ENCODE data around the gene CUL2.

The CUL2 gene

DNA sequence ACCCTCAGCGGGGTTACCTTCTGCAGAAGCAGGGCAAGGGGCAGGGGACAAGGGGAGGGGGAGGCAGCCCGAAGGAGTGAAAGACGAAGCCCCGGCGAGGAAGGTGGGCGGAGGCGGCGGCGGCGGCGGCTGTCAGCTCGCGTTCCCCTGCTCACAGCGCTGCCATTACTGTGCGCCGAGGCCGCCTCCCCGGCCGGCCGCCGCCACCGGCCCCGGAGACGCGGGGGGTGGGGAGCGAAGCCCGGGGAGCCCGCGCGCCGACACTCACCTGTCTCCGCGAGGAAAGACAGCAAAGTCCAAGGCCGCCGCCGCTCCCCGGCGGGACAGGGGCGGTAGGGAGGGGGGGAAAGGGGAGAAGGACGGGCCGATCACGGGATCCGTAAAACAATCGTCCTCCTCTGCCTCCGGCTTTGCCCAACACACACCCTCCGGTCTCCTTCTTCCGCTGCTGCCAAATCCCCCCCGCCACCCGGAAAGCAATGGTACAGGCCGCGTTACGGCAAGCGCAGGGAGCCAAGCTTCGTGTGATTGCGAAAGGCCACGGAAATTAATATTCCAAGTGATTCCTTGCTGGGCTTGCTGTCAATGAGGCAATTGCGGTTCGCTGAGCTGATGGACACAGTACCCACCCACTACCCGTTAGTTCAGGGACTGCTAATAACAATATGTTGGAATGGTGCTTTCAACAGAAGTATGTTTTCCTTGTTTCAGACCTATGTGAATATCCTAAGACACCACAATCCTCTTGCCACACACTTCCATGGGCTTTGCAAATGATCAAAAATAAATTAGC, at the start of gene CUL2:
TSS of gene CUL2 (minus strand) at position 180 of the 793 bp plus-strand sequence. CDS start 19,024 bp downstream, outside the sequence.
- DNase-seq (ENCODE audit: low read depth, low spot score), result peak; percentile 98
- peak within 1 kb of the TSS; percentile 93 for H3K4me3 ChIP-seq (ENCODE audit: low read depth, low read length)
- TF ChIP-seq, protein P1, sequence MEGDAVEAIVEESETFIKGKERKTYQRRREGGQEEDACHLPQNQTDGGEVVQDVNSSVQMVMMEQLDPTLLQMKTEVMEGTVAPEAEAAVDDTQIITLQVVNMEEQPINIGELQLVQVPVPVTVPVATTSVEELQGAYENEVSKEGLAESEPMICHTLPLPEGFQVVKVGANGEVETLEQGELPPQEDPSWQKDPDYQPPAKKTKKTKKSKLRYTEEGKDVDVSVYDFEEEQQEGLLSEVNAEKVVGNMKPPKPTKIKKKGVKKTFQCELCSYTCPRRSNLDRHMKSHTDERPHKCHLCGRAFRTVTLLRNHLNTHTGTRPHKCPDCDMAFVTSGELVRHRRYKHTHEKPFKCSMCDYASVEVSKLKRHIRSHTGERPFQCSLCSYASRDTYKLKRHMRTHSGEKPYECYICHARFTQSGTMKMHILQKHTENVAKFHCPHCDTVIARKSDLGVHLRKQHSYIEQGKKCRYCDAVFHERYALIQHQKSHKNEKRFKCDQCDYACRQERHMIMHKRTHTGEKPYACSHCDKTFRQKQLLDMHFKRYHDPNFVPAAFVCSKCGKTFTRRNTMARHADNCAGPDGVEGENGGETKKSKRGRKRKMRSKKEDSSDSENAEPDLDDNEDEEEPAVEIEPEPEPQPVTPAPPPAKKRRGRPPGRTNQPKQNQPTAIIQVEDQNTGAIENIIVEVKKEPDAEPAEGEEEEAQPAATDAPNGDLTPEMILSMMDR (IDR thresholded peaks at IDR 0.05; ENCODE audit: low read depth, low read length), result no peak
- in situ Hi-C loops (cut with HindIII; ENCODE audit: low sequenced_read_pairs), result no loop called here

DNA sequence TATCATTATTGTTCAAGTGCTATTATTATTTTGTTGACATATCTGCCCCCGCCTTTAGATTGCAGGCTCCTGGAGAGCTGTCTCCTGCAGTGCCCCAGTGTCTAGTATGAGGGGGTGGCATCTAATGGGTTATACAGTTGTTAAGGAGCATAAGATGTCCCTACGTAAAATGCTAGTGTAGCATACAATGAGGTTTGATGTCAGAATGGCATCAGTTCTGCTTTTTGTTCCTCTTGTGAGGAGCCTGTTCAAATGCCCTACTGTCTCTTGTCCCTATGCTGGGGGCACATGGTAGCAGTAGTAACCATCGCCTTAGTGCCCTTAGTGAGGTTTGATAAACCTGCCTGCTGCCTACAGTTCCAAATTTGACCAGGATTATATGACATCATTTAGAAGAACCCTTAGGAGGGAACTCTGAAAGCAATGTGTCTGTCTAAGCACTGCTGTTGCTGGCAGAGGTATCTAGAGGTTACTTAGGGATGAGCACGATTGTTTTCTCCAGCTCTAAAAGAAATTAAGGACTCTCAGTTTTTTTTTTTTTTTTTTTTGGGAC, 46.2 kb upstream of the CUL2 start:
- in situ Hi-C loops (cut with HindIII; ENCODE audit: low sequenced_read_pairs), result no loop called here

DNA sequence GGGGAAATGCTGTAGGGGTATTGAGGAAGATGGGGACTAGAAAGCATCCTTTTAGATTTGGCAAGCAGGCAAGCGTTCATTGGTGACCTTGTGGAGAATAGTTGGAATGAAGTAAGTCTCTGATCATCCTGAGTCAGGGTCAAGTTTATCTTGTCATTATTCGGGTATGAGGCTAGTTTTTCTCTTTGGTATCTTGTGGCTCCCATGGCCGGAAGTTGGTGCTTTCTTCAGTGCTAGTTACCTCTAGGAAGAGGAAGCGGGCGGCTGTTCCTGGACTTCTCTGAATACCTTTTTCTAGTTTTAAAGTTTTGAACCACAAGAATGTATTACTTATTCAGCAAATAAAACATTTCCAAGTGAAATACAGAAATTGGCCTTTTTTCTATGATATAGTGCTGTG, 45.7 kb upstream of the CUL2 start:
- in situ Hi-C loops (cut with HindIII; ENCODE audit: low sequenced_read_pairs), result no loop called here
- TF ChIP-seq, protein P1 (IDR thresholded peaks at IDR 0.05; ENCODE audit: low read depth, low read length), result no peak

More for the DNA sequence above, 46.2 kb upstream of the CUL2 start:
- no peak overlapping the region for H3K4me3 ChIP-seq (ENCODE audit: low read depth, low read length)
- no peak for DNase-seq (ENCODE audit: low read depth, low spot score)
- TF ChIP-seq, protein P1 (IDR thresholded peaks at IDR 0.05; ENCODE audit: low read depth, low read length), result no peak

DNA sequence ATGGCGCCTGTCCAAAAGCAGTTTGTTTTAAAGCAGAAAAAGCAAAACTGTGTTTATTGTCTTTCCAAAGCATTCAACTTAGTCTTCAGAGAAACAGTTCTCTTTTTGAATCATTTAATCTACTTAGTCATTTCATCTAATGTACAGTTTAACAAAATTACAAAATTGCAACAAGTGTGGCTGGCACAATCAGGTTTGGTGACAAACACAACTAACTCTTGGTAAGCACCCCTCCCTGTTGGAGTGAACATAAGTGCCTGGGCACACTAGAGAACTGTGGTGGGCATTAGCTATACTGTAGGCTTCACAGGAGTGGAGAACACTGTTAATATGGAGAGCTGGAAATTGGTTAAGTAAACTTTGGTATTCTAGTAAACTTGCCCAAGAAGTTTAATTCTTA, 43.4 kb upstream of the CUL2 start:
- TF ChIP-seq, protein P1 (IDR thresholded peaks at IDR 0.05; ENCODE audit: low read depth, low read length), result no peak
- H3K4me3 ChIP-seq (ENCODE audit: low read depth, low read length), result no peak overlapping the region
- in situ Hi-C loops (cut with HindIII; ENCODE audit: low sequenced_read_pairs), result no loop called here
- no peak for DNase-seq (ENCODE audit: low read depth, low spot score)

More for the DNA sequence above, 45.7 kb upstream of the CUL2 start:
- no peak for DNase-seq (ENCODE audit: low read depth, low spot score)
- no peak overlapping the region for H3K4me3 ChIP-seq (ENCODE audit: low read depth, low read length)

DNA sequence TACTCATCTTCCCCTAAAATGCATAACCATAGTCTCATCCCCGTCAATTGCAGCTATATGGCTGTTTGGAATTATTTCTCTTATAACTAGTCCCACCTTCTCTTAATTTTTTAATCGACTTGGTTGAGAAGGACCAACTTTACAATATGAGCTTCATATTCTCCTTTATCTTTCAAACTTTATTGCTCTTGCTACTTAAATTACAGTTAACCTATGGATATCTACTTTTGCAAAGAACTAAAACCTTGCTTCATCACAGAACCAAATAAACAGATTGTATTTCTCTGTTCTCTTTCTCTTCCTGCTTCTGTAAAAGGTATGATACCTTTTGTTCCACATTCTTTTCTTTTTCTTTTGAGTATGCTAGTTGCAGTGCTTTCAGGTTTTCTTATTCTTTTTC, 42.6 kb upstream of the CUL2 start:
- TF ChIP-seq, protein P1 (IDR thresholded peaks at IDR 0.05; ENCODE audit: low read depth, low read length), result no peak
- in situ Hi-C loops (cut with HindIII; ENCODE audit: low sequenced_read_pairs), result no loop called here
- DNase-seq (ENCODE audit: low read depth, low spot score), result no peak
- no peak overlapping the region for H3K4me3 ChIP-seq (ENCODE audit: low read depth, low read length)

DNA sequence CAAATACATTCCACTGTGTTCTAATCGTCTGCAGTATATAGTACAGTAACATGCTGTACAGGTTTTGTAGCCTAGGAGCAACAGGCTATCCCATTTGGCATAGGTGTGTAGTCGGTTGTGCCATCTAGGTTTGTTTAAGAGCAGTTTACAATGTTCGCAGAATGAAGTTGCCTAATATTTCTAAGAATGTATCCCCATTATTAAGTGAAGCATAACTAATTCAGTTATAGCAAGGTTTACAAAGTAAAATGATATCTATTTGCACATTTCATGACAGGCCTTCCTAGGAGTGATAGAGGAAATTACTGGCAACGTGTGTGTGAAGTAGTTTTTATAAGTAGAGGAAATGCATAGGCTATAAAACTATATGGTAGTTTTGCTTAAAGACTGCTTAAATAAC, 40.5 kb upstream of the CUL2 start:
- TF ChIP-seq, protein P1 (IDR thresholded peaks at IDR 0.05; ENCODE audit: low read depth, low read length), result no peak
- no peak overlapping the region for H3K4me3 ChIP-seq (ENCODE audit: low read depth, low read length)
- DNase-seq (ENCODE audit: low read depth, low spot score), result no peak
- in situ Hi-C loops (cut with HindIII; ENCODE audit: low sequenced_read_pairs), result no loop called here
